HCT116 (cell line): ENCODE results near the gene PKD2.

Source experiments
- ATF3 ChIP-seq: IDR thresholded peaks from 2 replicates; pipeline ENCODE4 v1.6.1; 2012
- CTCF ChIP-seq, 3 experiments: fragments of 200-600 bp in 1 of 3; sonication (generic) in 1 of 3; IDR thresholded peaks in 2 of 3; conservative IDR thresholded peaks in 1 of 3; 2 replicates each; pipeline ENCODE4 v1.5.1; 2012 to 2017; ENCODE audit warnings: low read depth in 2 of 3, low read length in 2 of 3, antibody characterized with exemption in 1 of 3, borderline replicate concordance in 1 of 3, control low read depth in 1 of 3, mild to moderate bottlenecking in 1 of 3, mixed read lengths in 1 of 3, mixed run types in 1 of 3, moderate library complexity in 1 of 3; ENCODE audit not compliant: insufficient read depth in 1 of 3
- EGR1 ChIP-seq: IDR thresholded peaks from 2 replicates; pipeline ENCODE4 v1.6.1; 2012; ENCODE audit warnings: low read depth
- EZH2 ChIP-seq: fragments of 200-600 bp; sonication (generic); IDR thresholded peaks from 2 replicates; pipeline ENCODE4 v1.6.1; 2017; ENCODE audit warnings: antibody characterized with exemption, mixed run types
- JUND ChIP-seq: IDR thresholded peaks from 2 replicates; pipeline ENCODE4 v1.6.1; 2012
- MAX ChIP-seq: IDR thresholded peaks from 2 replicates; pipeline ENCODE4 v1.6.1; 2012
- POLR2A ChIP-seq: IDR thresholded peaks from 2 replicates; pipeline ENCODE4 v1.7.0; 2011; ENCODE audit warnings: borderline replicate concordance; ENCODE audit not compliant: insufficient read depth, insufficient read length; ENCODE audit errors: extremely low read depth
- POLR2AphosphoS5 ChIP-seq: IDR thresholded peaks from 2 replicates; pipeline ENCODE4 v1.6.1; 2011; ENCODE audit warnings: mild to moderate bottlenecking, low read depth, low read length, moderate library complexity
- RAD21 ChIP-seq: IDR thresholded peaks from 2 replicates; pipeline ENCODE4 v1.6.1; 2012; ENCODE audit warnings: low read depth, mild to moderate bottlenecking
- REST ChIP-seq: IDR thresholded peaks from 2 replicates; pipeline ENCODE4 v1.6.1; 2012; ENCODE audit warnings: low read depth
- YY1 ChIP-seq: IDR thresholded peaks from 2 replicates; pipeline ENCODE4 v1.6.1; 2011; ENCODE audit warnings: low read length, low read depth, moderate library complexity, mild to moderate bottlenecking; ENCODE audit not compliant: insufficient replicate concordance; ENCODE audit errors: extremely low read depth
- ZBTB33 ChIP-seq: IDR thresholded peaks from 2 replicates; pipeline ENCODE4 v1.6.1; 2011; ENCODE audit warnings: mild to moderate bottlenecking, low read length, moderate library complexity; ENCODE audit not compliant: insufficient replicate concordance; ENCODE audit errors: extremely low read depth

- TF ChIP-seq CTCF (IDR thresholded peaks at IDR 0.05 in 2 of 3, conservative IDR thresholded peaks at IDR 0.05 in 1 of 3; ENCODE audit: borderline replicate concordance in 1 of 3, insufficient read depth in 1 of 3, low read depth in 2 of 3, low read length in 2 of 3) (no peak), ZBTB33 (no peak), REST (no peak), RAD21 (no peak), POLR2A (no peak), JUND (no peak), POLR2AphosphoS5 (no peak), EZH2 (no peak), MAX (no peak), YY1 (no peak), ATF3 (no peak), EGR1 (no peak)
Observed at GRCh38 chr4:88054229-88054628, 46.8 kb downstream of the PKD2 start.
